Activated CD4-positive, alpha-beta T cell treated with anti-CD3 and anti-CD28 coated beads, Interleukin-2, amount 10 ng/mL, durations not matched to agents 24 days and 14 days (primary cell): ENCODE results near the gene DIAPH3. TPM values are rescaled to one million over a fixed set of nuclear protein-coding genes. Genes with fewer than 3 reads are reported as not detected.

ENCODE experiments used
- DNase-seq: peaks from one replicate; pipeline ENCODE4 v3.0.0; 2022
- H3K27ac Mint-ChIP-seq: one replicate; pipeline ENCODE4 v1.8.0; 2022; ENCODE audit warnings: mild to moderate bottlenecking, mixed read lengths
- H3K27me3 Mint-ChIP-seq: one replicate; pipeline ENCODE4 v1.8.0; 2022; ENCODE audit warnings: mixed read lengths
- H3K36me3 Mint-ChIP-seq: one replicate; pipeline ENCODE4 v1.8.0; 2022; ENCODE audit warnings: low read depth, mild to moderate bottlenecking, mixed read lengths
- H3K4me1 Mint-ChIP-seq: one replicate; pipeline ENCODE4 v1.8.0; 2021; ENCODE audit warnings: mixed read lengths
- H3K4me3 Mint-ChIP-seq: one replicate; pipeline ENCODE4 v1.8.0; 2022; ENCODE audit warnings: mild to moderate bottlenecking, moderate library complexity, mixed read lengths
- H3K9me3 Mint-ChIP-seq: one replicate; pipeline ENCODE4 v1.8.0; 2021; ENCODE audit warnings: mixed read lengths
- intact Hi-C: fragments of 100-400 bp; cut with micrococcal nuclease; formaldehyde crosslinking; loops from one replicate; pipeline ENCODE4 v1.15.1; 2023
- total RNA-seq: library from RNA; stranded (reverse); gene quantifications from 2 replicates; pipeline ENCODE4 v1.2.3, GENCODE V29; 2022

DIAPH3 gene
- total RNA-seq, 1 donor from 2014 or later, result 26.6 TPM

DNA sequence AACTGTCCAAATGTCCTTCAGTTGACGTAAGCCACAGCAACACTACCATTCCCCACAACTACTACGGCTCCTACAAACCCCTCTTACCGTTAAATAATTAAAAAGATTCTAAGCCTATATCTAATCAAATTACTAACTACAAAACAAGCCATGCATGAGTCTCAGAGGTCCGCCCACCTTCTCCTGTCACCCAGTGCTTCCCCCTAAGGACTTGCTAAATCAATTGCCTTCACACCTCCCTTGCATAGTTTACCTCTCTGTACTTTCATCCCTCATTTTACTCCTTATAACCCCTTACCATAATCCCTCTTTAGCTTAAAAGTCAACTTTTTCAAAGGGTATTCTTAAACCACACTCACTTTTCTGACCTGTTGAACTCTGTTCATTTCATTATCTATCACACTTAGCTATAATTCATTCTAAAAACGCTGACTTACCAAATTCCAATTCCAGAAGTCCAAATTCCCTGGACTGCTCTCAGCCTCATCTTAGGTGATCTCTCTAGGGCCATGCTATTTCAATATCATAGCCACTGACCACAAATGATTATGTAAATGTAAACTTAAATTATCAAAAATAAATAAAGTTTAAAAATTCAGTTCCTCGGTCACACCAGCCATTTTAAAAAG, 187.8 kb downstream of the DIAPH3 start:
- DNase-seq, result no peak
- H3K36me3 Mint-ChIP-seq, result no peaks in the 10 kb centered on the region
- H3K27me3 Mint-ChIP-seq, result no peaks in the 10 kb centered on the region
- no peaks in the 10 kb centered on the region for H3K4me1 Mint-ChIP-seq
- H3K4me3 Mint-ChIP-seq, result no peak overlapping the region
- no peak overlapping the region for H3K27ac Mint-ChIP-seq
- intact Hi-C loops, result no loop called here
- no peaks in the 10 kb centered on the region for H3K9me3 Mint-ChIP-seq

GRCh38 chr13:59970847-59971246, 192.9 kb downstream of the DIAPH3 start:
- no peak overlapping the region for H3K4me3 Mint-ChIP-seq

DNA sequence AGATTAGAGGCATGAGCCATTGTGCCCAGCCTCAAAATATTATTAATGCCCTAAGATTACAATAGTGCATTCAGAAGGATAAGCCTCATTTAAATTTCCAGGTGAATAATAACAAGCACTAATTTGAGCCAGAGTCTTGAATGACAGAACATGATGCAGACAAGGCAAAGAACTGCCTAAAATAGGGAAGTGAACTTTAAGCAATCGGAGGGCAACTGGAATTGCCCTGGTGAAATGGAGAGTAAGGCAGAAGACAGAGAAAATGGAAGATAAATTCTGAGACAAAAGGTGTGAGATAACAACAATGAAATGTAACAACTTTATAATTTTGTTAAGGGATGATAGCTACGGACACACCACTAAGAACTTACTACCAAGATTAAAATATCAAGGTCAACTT, 199.9 kb downstream of the DIAPH3 start:
- Mint-ChIP-seq H3K27ac (no peak overlapping the region), H3K36me3 (peaks cover 6% of the 10 kb centered on the region), H3K4me1 (no peaks in the 10 kb centered on the region), H3K4me3 (no peak overlapping the region), H3K9me3 (no peaks in the 10 kb centered on the region), H3K27me3 (no peaks in the 10 kb centered on the region)
- intact Hi-C loops, result no loop called here
- DNase-seq, result no peak

More at GRCh38 chr13:59970847-59971246, 192.9 kb downstream of the DIAPH3 start:
- Mint-ChIP-seq H3K9me3 (no peaks in the 10 kb centered on the region), H3K4me1 (no peaks in the 10 kb centered on the region), H3K27ac (no peak overlapping the region), H3K27me3 (no peaks in the 10 kb centered on the region), H3K36me3 (peaks cover 12% of the 10 kb centered on the region)
- intact Hi-C loops, result no loop called here
- DNase-seq, result no peak

DNA sequence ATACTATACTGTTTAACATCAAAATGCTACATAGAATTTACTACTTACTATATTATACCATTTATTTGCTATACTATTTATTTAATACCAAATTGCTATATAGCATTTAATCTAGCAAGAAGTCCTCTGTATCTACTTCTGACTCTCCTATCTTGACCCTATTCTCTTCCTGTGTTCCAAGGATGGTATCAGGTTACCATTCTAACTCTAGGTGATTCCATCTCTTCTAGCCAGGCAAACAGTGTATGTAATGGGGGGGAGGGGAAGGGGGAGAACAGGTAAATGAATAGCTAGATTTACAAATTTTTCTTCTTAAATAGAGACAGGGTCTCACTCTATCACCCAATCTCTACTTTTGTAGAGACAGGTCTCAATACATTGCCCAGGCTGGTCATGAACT, 200.3 kb downstream of the DIAPH3 start:
- intact Hi-C loops, result no loop called here
- H3K36me3 Mint-ChIP-seq, result peaks cover 6% of the 10 kb centered on the region

DNA sequence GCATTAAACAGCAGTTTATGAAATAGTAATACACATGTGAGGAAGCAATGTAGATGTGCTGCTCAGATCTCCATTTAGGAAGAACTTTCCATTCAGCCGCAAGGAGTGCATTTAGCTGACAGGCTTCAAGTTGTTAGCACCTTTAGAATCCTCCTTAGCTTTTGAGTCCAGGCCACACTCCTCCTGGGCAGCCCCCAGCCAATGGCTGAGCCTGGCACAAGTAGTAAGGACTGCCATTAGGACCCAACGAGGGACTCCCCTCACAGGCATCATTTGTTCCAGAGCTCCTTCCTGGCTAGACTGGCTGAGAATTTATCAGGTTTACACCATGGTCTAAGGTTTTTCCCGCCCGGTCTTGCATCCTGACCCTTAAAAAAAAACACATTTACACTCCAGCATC, 201.4 kb downstream of the DIAPH3 start:
- intact Hi-C loops, result no loop called here
- Mint-ChIP-seq H3K4me1 (no peaks in the 10 kb centered on the region), H3K4me3 (no peak overlapping the region), H3K27me3 (no peaks in the 10 kb centered on the region), H3K9me3 (no peaks in the 10 kb centered on the region), H3K27ac (no peak overlapping the region), H3K36me3 (peaks cover 4% of the 10 kb centered on the region)
- no peak for DNase-seq

More for the DNA sequence above, 200.3 kb downstream of the DIAPH3 start:
- no peak overlapping the region for H3K4me3 Mint-ChIP-seq
- H3K27me3 Mint-ChIP-seq, result no peaks in the 10 kb centered on the region
- DNase-seq, result no peak
- no peaks in the 10 kb centered on the region for H3K9me3 Mint-ChIP-seq
- H3K27ac Mint-ChIP-seq, result no peak overlapping the region
- H3K4me1 Mint-ChIP-seq, result no peaks in the 10 kb centered on the region

DNA sequence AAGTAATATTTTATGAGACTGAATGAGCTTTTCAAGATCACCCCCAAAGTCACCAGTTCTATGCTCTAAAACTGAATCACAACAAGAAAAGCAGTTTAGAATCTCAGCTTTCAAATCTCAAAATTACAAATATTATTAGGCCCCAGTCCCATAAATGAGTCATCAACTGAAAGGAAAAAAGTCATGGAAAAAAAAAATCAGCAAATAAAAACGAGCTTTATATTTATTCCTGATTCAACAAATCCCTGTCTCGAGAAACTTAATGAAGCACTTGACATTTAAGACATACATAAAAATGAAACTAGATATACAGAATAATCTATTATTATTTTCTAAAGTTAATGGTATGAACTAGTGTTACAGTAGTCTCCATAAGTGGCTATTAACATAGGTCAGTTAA, 203.0 kb downstream of the DIAPH3 start:
- intact Hi-C loops, result no loop called here
- Mint-ChIP-seq H3K27me3 (no peaks in the 10 kb centered on the region), H3K9me3 (peaks cover 8% of the 10 kb centered on the region)

DNA sequence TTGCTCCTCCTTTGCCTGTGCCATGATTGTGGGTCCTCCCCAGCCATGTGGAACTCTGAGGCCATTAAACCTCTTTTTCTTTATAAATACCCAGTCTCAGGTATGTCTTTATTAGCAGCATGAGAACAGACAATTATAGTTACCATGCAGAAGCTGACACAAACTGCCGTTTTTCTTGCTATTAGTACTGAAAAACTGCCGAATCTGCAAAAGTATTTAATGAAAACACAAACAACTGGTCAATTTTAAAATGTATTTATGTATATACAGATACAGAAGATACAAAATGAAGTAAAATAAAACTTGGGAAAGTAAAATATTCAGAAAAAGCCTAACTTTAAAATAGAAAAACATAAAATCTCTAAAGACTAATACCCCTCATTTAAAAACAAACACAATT, 206.3 kb downstream of the DIAPH3 start:
- intact Hi-C loops, result no loop called here

More for the DNA sequence above, 203.0 kb downstream of the DIAPH3 start:
- no peak overlapping the region for H3K27ac Mint-ChIP-seq
- no peak overlapping the region for H3K4me3 Mint-ChIP-seq
- no peak for DNase-seq
- H3K4me1 Mint-ChIP-seq, result no peaks in the 10 kb centered on the region
- H3K36me3 Mint-ChIP-seq, result peaks cover 12% of the 10 kb centered on the region

GRCh38 chr13:59954601-59955000, 209.1 kb downstream of the DIAPH3 start:
- H3K4me1 Mint-ChIP-seq, result no peaks in the 10 kb centered on the region
- DNase-seq, result no peak
- no peaks in the 10 kb centered on the region for H3K27me3 Mint-ChIP-seq
- intact Hi-C loops, result no loop called here
- peaks cover 10% of the 10 kb centered on the region for H3K9me3 Mint-ChIP-seq
- H3K36me3 Mint-ChIP-seq, result peaks cover 17% of the 10 kb centered on the region
- no peak overlapping the region for H3K4me3 Mint-ChIP-seq
- no peak overlapping the region for H3K27ac Mint-ChIP-seq

More for the DNA sequence above, 206.3 kb downstream of the DIAPH3 start:
- Mint-ChIP-seq H3K9me3 (peaks cover 10% of the 10 kb centered on the region), H3K4me1 (no peaks in the 10 kb centered on the region), H3K27me3 (no peaks in the 10 kb centered on the region), H3K4me3 (no peak overlapping the region), H3K36me3 (peaks cover 18% of the 10 kb centered on the region), H3K27ac (no peak overlapping the region)
- DNase-seq, result no peak

DNA sequence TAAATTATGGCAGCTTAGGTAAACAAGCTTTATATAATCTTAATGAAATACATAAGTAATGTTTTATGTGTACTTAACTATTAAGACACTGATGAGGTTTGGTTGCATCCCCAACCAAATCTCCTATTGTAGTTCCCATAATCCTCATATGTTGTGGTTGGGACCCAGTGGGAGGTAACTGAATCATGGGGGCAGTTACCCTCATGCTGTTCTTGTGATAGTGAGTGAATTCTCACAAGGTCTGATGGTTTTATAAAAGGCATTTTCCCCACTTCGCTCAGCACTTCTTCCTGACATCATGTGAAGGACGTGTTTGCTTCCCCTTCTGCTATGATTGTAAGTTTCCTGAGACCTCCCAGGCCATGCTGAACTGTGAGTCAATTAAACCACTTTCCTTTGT, 212.7 kb downstream of the DIAPH3 start:
- intact Hi-C loops, result no loop called here
- DNase-seq, result no peak
- Mint-ChIP-seq H3K4me3 (no peak overlapping the region), H3K27ac (no peak overlapping the region), H3K4me1 (no peaks in the 10 kb centered on the region), H3K9me3 (peaks cover 5% of the 10 kb centered on the region), H3K27me3 (no peaks in the 10 kb centered on the region), H3K36me3 (peaks cover 11% of the 10 kb centered on the region)

DNA sequence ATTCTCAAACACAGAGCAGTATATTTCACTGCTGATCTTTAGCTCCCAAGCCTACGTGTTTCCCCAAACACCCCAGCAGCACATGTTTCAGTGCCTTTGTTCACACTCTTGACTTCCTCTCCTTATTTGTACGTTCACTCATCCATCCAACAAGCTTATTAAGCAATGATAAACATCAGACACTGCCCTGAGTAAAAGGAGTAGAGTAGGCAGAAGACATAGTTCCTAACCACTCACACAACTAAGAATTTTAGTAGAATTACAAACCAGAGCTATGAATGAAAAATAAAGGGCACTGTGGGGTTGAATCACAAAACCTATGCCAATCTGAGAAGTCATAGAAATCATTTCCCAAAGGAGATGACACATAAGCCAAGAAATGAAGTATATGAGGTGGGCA, 213.5 kb downstream of the DIAPH3 start:
- no peaks in the 10 kb centered on the region for H3K4me1 Mint-ChIP-seq
- peaks cover 3% of the 10 kb centered on the region for H3K36me3 Mint-ChIP-seq
- intact Hi-C loops, result no loop called here
- peak overlapping the region; percentile 3 for H3K27ac Mint-ChIP-seq
- no peaks in the 10 kb centered on the region for H3K27me3 Mint-ChIP-seq
- H3K4me3 Mint-ChIP-seq, result no peak overlapping the region
- no peak for DNase-seq
- no peaks in the 10 kb centered on the region for H3K9me3 Mint-ChIP-seq

- DNase-seq, result no peak
Observed at GRCh38 chr13:59948686-59949085, 215.0 kb downstream of the DIAPH3 start.

GRCh38 chr13:59946944-59947343, 216.8 kb downstream of the DIAPH3 start:
- no peak for DNase-seq
- Mint-ChIP-seq H3K4me1 (peaks cover 1% of the 10 kb centered on the region), H3K36me3 (peaks cover 1% of the 10 kb centered on the region), H3K27me3 (no peaks in the 10 kb centered on the region), H3K27ac (no peak overlapping the region), H3K4me3 (no peak overlapping the region), H3K9me3 (no peaks in the 10 kb centered on the region)
- intact Hi-C loops, result no loop called here

More at GRCh38 chr13:59948686-59949085, 215.0 kb downstream of the DIAPH3 start:
- intact Hi-C loops, result no loop called here
- Mint-ChIP-seq H3K27me3 (no peaks in the 10 kb centered on the region), H3K4me3 (no peak overlapping the region), H3K27ac (no peak overlapping the region), H3K4me1 (no peaks in the 10 kb centered on the region), H3K9me3 (no peaks in the 10 kb centered on the region), H3K36me3 (peaks cover 1% of the 10 kb centered on the region)

- DNase-seq, result no peak
- Mint-ChIP-seq H3K27ac (no peak overlapping the region), H3K27me3 (no peaks in the 10 kb centered on the region), H3K4me1 (no peaks in the 10 kb centered on the region), H3K9me3 (peaks cover 17% of the 10 kb centered on the region), H3K4me3 (no peak overlapping the region), H3K36me3 (peaks cover 16% of the 10 kb centered on the region)
- intact Hi-C loops, result no loop called here
Observed at GRCh38 chr13:59931621-59932020, 232.1 kb downstream of the DIAPH3 start.

DNA sequence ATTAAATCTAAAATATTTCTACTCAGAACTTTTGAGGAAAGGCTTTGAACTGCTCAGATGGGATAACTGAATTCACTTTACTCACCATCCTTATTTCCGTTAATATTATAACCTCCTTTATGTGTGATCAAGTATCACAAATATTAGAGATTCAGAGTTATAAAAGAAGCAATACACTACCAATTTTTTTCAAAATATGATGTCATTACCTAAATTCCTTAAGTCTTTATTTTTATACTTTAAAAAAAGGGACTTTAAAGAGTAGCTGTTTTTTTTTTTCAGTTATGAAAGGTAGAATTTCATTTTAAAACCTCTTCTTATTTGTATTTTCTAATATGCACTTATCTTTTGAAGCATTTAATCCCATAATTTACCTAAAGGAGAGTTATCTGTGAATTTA, 239.5 kb downstream of the DIAPH3 start:
- H3K36me3 Mint-ChIP-seq, result peaks cover 15% of the 10 kb centered on the region
- H3K27ac Mint-ChIP-seq, result no peak overlapping the region
- H3K4me1 Mint-ChIP-seq, result no peaks in the 10 kb centered on the region
- intact Hi-C loops, result no loop called here
- H3K27me3 Mint-ChIP-seq, result no peaks in the 10 kb centered on the region
- H3K4me3 Mint-ChIP-seq, result no peak overlapping the region
- DNase-seq, result no peak
- peaks cover 17% of the 10 kb centered on the region for H3K9me3 Mint-ChIP-seq

GRCh38 chr13:59915252-59915651, 248.5 kb downstream of the DIAPH3 start:
- intact Hi-C loops, result no loop called here
- H3K4me3 Mint-ChIP-seq, result no peak overlapping the region
- no peaks in the 10 kb centered on the region for H3K4me1 Mint-ChIP-seq
- no peak overlapping the region for H3K27ac Mint-ChIP-seq
- no peak for DNase-seq
- H3K9me3 Mint-ChIP-seq, result no peaks in the 10 kb centered on the region
- peaks cover 6% of the 10 kb centered on the region for H3K36me3 Mint-ChIP-seq
- no peaks in the 10 kb centered on the region for H3K27me3 Mint-ChIP-seq
